ENCODE data around the gene UNK. TPM values are rescaled to one million over a fixed set of nuclear protein-coding genes. Genes with fewer than 3 reads are reported as not detected.
"Not testable (repeated sequence)": the region's sequence is repeated elsewhere in the genome, so short reads cannot be mapped to it uniquely, and the experiment has no call there.

Gene UNK
- polyA plus RNA-seq, 2 of the 4 experiments (the other 2 are of a cell fraction): 27.0 to 34.5 TPM

DNA sequence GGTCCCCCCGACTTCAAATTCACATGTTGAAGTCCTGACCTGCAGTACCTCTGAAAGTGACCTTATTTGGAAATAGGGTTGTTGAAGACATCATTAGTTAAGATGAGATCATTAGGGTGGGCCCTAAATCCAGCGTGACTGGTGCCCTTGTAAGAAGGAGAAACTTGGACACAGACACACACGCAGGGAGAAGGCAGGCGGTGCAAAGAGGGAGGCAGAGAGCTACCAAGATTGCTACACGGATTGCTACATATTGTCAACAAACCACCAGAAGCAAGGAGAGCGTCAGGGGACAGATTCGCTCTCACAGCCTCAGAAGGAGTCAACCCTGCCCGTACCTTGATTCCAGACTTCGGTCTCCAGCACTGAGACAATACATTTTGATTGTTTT, 77.3 kb downstream of the UNK start:
- POLR2A ChIA-PET: interaction anchor here (1.5 kb wide), 1 partner anchor 82 kb away, joined by 6 read pairs; no protein-coding TSS in a partner anchor
- DNase-seq (ENCODE audit: low read depth in 1 of 2, low spot score in 1 of 2): no peak
- Histone ChIP-seq H3K4me2 (no peak overlapping the region), H3K27ac (no peak overlapping the region), H3K4me1 (no peaks in the 10 kb centered on the region), H3K4me3 (no peak overlapping the region), H3K9me3 (no peaks in the 10 kb centered on the region)
- 79% methylated on average over 9 of the region's 9 CpGs for WGBS (ENCODE audit: missing lambda C conversion rate)
- no peak for TF ChIP-seq ZNF302 (CRISPR knock-in tag; IDR thresholded peaks at IDR 0.05)
- CTCF ChIA-PET: interaction anchor here (0.6 to 12.8 kb wide), 28 partner anchors 9 to 152 kb away, joined by 3 to 330 read pairs (median 4); partner anchors contain the start of genes MRPL38, TRIM47 and TRIM65
- ATAC-seq: 0 out of 6 replicates have a peak, but pooled peaks of 1 of the 2 experiments have one; percentile 7
- no peak for FAIRE-seq

- ATAC-seq (peak; percentile 23 to 28; a peak in 3 of 6 replicates), DNase-seq (ENCODE audit: low read depth in 1 of 2, low spot score in 1 of 2) (no peak), FAIRE-seq (no peak)
- CTCF ChIA-PET: interaction anchor here (1.0 to 6.3 kb wide), 6 partner anchors 11 to 34 kb away, joined by 5 to 38 read pairs (median 6); partner anchors contain the start of genes TRIM47 and TRIM65
- H3K4me2 ChIP-seq: no peak overlapping the region
- no peak overlapping the region for H3K27ac ChIP-seq
- no peak overlapping the region for H3K4me3 ChIP-seq
- H3K9me3 ChIP-seq: no peaks in the 10 kb centered on the region
- POLR2A ChIA-PET: interaction anchor here (1.2 kb wide), 1 partner anchor 9 kb away, joined by 8 read pairs; the partner anchor contains the start of gene WBP2
- peaks cover 10% of the 10 kb centered on the region for H3K4me1 ChIP-seq
- TF ChIP-seq ZC3H11A (IDR thresholded peaks at IDR 0.05): no peak
- no peak for TF ChIP-seq GATA3 (IDR thresholded peaks at IDR 0.05; ENCODE audit: borderline replicate concordance)
- TF ChIP-seq NFE2L2 (conservative IDR thresholded peaks at IDR 0.05; ENCODE audit: low read length): no peak
- TF ChIP-seq NPAS2 (CRISPR knock-in tag; IDR thresholded peaks at IDR 0.05; ENCODE audit: borderline replicate concordance): no peak
- TF ChIP-seq TP53 (CRISPR knock-in tag; IDR thresholded peaks at IDR 0.05): no peak
- no peak for TF ChIP-seq ZFP36 (IDR thresholded peaks at IDR 0.05; ENCODE audit: borderline replicate concordance, partially characterized antibody)
- TF ChIP-seq NR3C1 (IDR thresholded peaks at IDR 0.05): no peak
- TF ChIP-seq HOXB5 (CRISPR knock-in tag; IDR thresholded peaks at IDR 0.05): no peak
- no peak for TF ChIP-seq CEBPB (IDR thresholded peaks at IDR 0.05)
- TF ChIP-seq RFX5 (IDR thresholded peaks at IDR 0.05): no peak
- no peak for TF ChIP-seq TFCP2L1 (CRISPR knock-in tag; IDR thresholded peaks at IDR 0.05)
- no peak for TF ChIP-seq SREBF2 (IDR thresholded peaks at IDR 0.05)
- 78% methylated on average over 8 of the region's 8 CpGs for WGBS (ENCODE audit: missing lambda C conversion rate)
Observed at GRCh38 chr17:75864448-75864871, 79.9 kb downstream of the UNK start.

- not testable (repeated sequence) for ATAC-seq; H3K4me2 ChIP-seq; FAIRE-seq; DNase-seq (ENCODE audit: low read depth in 1 of 2, low spot score in 1 of 2); H3K9me3 ChIP-seq; H3K4me3 ChIP-seq; H3K27ac ChIP-seq
- ChIA-PET CTCF (interaction anchor here (0.6 to 6.3 kb wide), 8 partner anchors 11 to 726 kb away, joined by 3 to 38 read pairs (median 6); partner anchors contain the start of genes TRIM47 and TRIM65), POLR2A (interaction anchor here (1.2 kb wide), 1 partner anchor 9 kb away, joined by 8 read pairs; the partner anchor contains the start of gene WBP2)
- H3K4me1 ChIP-seq: peaks cover 14% of the 10 kb centered on the region
- 88% methylated on average over 4 of the region's 4 CpGs for WGBS (ENCODE audit: missing lambda C conversion rate)
Observed at GRCh38 chr17:75864887-75865286, 80.3 kb downstream of the UNK start.

GRCh38 chr17:75865404-75866188, 81.0 kb downstream of the UNK start:
- POLR2A ChIA-PET: interaction anchor here (1.2 kb wide), 1 partner anchor 10 kb away, joined by 8 read pairs; the partner anchor contains the start of gene WBP2
- H3K9me3 ChIP-seq; H3K4me3 ChIP-seq; DNase-seq (ENCODE audit: low read depth in 1 of 2, low spot score in 1 of 2); H3K4me2 ChIP-seq; FAIRE-seq: not testable (repeated sequence)
- WGBS (ENCODE audit: missing lambda C conversion rate): 78% methylated on average over 17 of the region's 17 CpGs
- CTCF ChIA-PET: interaction anchor here (0.6 to 14.2 kb wide), 9 partner anchors 8 to 726 kb away, joined by 3 to 330 read pairs (median 6); partner anchors contain the start of genes TRIM47, TRIM65 and WBP2
- Histone ChIP-seq H3K4me1 (peaks cover 18% of the 10 kb centered on the region), H3K27ac (0 out of 6 replicates have a peak overlapping the region, but pooled peaks of 1 of the 2 experiments have one; percentile 0)
- ATAC-seq: 0 out of 6 replicates have a peak, but pooled peaks of 1 of the 2 experiments have one; percentile 4

GRCh38 chr17:75868730-75869281, 84.2 kb downstream of the UNK start:
- CTCF ChIA-PET: interaction anchor here (1.3 to 22.8 kb wide), 6 partner anchors 10 to 85 kb away, joined by 3 to 513 read pairs (median 22); partner anchors contain the start of genes MRPL38, TRIM47, TRIM65 and WBP2
- H3K9me3 ChIP-seq; H3K4me3 ChIP-seq; FAIRE-seq; DNase-seq (ENCODE audit: low read depth in 1 of 2, low spot score in 1 of 2); ATAC-seq; POLR2A ChIA-PET: not testable (repeated sequence)
- Histone ChIP-seq H3K4me2 (peak overlapping the region; percentile 56), H3K4me1 (peaks cover 31% of the 10 kb centered on the region), H3K27ac (peak overlapping the region; percentile 66 to 84)
- 88% methylated on average over 12 of the region's 12 CpGs for WGBS (ENCODE audit: missing lambda C conversion rate)
